DOHH2 (cell line): ENCODE data around the gene KDM4C.

Experiments used
- CTCF ChIP-seq: fragments of 200-600 bp; sonication (generic); IDR thresholded peaks from one replicate; pipeline ENCODE4 v1.5.1; 2014; ENCODE audit warnings: antibody characterized with exemption, mild to moderate bottlenecking, low read depth, low read length; ENCODE audit not compliant: poor library complexity, severe bottlenecking
- EZH2phosphoT487 ChIP-seq: fragments of 200-600 bp; sonication (generic); IDR thresholded peaks from 2 replicates; pipeline ENCODE4 v1.6.1; 2017; ENCODE audit warnings: borderline replicate concordance, mild to moderate bottlenecking, antibody characterized with exemption, low read length, moderate library complexity, mixed read lengths

DNA sequence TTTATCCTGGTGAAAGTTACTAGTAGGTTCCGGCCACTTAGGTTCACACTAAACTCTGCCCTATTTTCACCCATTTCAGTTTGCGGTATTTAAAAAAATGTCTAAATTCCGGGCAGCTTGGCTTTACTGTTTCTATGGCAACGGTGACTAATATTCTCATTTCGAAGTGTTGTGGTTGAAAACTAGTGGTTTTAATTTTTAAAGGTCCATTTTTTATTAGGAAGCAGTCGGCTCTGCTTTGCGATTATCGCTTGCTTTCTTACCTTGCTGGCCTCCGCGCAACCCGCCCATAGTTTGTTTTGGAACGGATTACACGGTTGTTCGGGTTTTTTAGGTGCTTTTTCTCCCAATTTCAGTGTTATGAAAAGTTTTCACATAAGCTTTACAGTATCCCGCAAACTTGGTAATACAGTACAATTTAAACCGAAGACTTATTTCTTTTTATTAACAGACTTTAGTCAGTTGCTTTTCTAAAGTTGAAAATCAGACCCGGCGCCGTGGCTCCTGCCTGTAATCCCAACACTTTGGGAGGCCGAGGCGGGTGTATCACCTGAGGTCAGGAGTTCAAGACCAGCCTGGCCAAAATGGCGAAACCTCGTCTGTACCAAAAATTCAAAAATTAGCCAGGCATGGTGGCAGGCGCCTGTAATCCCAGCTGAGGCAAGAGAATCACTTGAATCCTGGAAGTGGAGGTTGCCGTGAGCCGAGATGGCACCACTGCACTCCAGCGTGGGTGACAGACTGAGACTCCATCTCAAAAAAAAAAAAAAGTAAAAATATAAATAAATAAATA is 1.6 kb downstream of the KDM4C start:
- no peak for TF ChIP-seq CTCF
- no peak for TF ChIP-seq EZH2phosphoT487
